ENCODE measurements around the gene GRID2IP. TPM values are rescaled to one million over a fixed set of nuclear protein-coding genes. Genes with fewer than 3 reads are reported as not detected.

Gene GRID2IP
- total RNA-seq, 5 donors from 2014 or later (not counting 1 experiment from before 2014, with no cell fraction given): 0.30 to 1.5 (median 0.90) TPM

DNA sequence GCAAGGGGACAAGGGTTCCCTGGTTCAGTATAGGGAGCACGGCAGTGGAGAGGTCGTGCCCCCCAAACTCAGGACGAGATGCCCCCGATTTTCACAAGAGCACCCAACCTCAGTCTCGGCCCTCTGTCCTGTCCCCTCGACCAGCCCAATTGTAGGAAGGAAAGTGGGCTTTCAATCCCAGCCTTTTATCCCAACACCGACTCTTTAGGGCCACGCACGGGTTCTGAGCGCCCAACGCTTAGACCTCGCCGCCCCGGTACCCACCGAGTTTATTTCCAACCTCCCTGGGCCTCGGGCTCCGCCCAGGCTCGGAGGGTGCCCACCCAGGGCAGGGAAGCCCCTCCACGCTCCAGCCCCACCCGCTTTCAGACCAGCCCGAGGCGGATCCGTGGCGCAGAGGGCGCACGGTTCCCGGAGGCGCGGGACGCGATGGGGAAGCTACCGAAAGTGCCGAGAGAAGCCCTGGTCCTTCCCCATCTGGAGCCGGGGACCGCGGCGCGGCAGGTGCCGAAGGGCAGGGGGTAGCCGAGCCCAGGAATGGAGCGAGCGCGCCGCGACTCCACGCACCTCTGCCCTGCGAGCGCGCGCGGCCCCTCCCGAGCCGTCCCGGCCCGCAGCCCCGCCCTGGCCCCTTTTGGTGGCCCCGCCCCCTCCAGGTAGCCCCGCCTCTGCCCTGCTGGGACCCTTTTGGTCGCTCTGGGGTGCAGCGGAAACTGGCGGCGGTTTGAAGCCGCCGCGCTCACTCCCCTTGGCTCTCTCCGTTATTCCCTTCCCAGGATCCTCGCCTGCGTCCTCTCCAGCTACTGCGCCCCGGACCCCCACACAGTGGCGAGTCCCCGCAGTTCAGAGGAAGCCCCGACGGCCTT, 20.4 kb downstream of the GRID2IP start:
- WGBS (ENCODE audit: insufficient coverage): 2% methylated on average over 64 of the region's 74 CpGs
- Mint-ChIP-seq H3K4me3 (peak overlapping the region; percentile 75 to 76 (median 75)), H3K27ac (no peak overlapping the region), H3K9me3 (no peaks in the 10 kb centered on the region), H3K4me1 (peaks cover 14 to 26% (median 20%) of the 10 kb centered on the region in 3 donors), H3K36me3 (no peaks in the 10 kb centered on the region), H3K27me3 (peaks cover 5 to 48% of the 10 kb centered on the region in 2 donors)
- ChIA-PET CTCF (no interaction called here), POLR2A (no interaction called here)
- ATAC-seq (replicated peaks in 1 of 4): peak; percentile 81 to 88 (median 86)
- Histone ChIP-seq H3K4me1 (ENCODE audit: control insufficient read depth in 1 of 2, extremely low read depth in 1 of 2, insufficient read depth in 2 of 2, low read length in 2 of 2) (peaks cover 2 to 25% of the 10 kb centered on the region in 2 experiments), H3K4me3 (ENCODE audit: control insufficient read depth in 1 of 2, extremely low read depth in 1 of 2, low read length in 1 of 2) (peak overlapping the region; percentile 59 to 82), H3K27me3 (replicated peaks in 1 of 2; ENCODE audit: control insufficient read depth in 2 of 2, extremely low read depth in 1 of 2, insufficient read depth in 2 of 2, low read length in 1 of 2) (peaks cover 2 to 78% of the 10 kb centered on the region in 2 experiments), H3K36me3 (ENCODE audit: control insufficient read depth in 2 of 2, extremely low read depth in 1 of 2, insufficient read depth in 1 of 2, low read length in 1 of 2) (no peaks in the 10 kb centered on the region), H3K27ac (ENCODE audit: low read length) (no peak overlapping the region), H3K9me3 (no peaks in the 10 kb centered on the region)
- peak; percentile 24 to 80 (median 55) for DNase-seq

DNA sequence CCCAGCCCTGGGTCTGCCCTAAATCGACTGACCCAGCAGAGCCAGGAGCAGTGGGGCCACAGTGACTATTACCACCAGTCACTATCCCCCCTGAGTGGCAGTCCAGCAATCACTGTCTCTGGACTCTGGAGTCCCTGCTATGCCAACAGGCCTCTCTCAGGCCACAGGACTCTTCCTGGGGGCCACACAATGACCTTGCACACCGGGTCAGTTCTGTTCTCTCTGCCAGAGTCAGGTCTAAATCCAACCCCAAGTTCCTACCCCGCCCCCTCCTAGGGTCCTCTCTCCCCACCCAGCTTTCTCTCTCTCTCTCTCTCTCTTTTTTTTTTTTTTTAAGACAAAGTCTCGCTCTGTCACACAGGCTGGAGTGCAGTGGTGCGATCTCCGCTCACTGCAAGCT, 21.6 kb downstream of the GRID2IP start:
- ATAC-seq (replicated peaks in 1 of 4) (no peak), DNase-seq (no peak)
- Histone ChIP-seq H3K4me1 (ENCODE audit: control insufficient read depth in 1 of 2, extremely low read depth in 1 of 2, insufficient read depth in 2 of 2, low read length in 2 of 2) (peaks cover 2 to 25% of the 10 kb centered on the region in 2 experiments), H3K27me3 (replicated peaks in 1 of 2; ENCODE audit: control insufficient read depth in 2 of 2, extremely low read depth in 1 of 2, insufficient read depth in 2 of 2, low read length in 1 of 2) (peaks cover 2 to 77% of the 10 kb centered on the region in 2 experiments), H3K9me3 (no peaks in the 10 kb centered on the region), H3K36me3 (ENCODE audit: control insufficient read depth in 2 of 2, extremely low read depth in 1 of 2, insufficient read depth in 1 of 2, low read length in 1 of 2) (no peaks in the 10 kb centered on the region), H3K4me3 (ENCODE audit: control insufficient read depth in 1 of 2, extremely low read depth in 1 of 2, low read length in 1 of 2) (no peak overlapping the region), H3K27ac (ENCODE audit: low read length) (no peak overlapping the region)
- H3K4me3 Mint-ChIP-seq: peak overlapping the region; percentile 28 to 76 (median 51)
- no peak overlapping the region for H3K27ac Mint-ChIP-seq
- WGBS (ENCODE audit: insufficient coverage): 86% methylated on average over 2 of the region's 6 CpGs
- CTCF ChIA-PET: interaction anchor here in 1 of 2 donors (0.6 to 0.9 kb wide), 2 partner anchors 32 to 71 kb away, joined by 3 read pairs; no protein-coding TSS in a partner anchor
- no peaks in the 10 kb centered on the region for H3K9me3 Mint-ChIP-seq
- H3K4me1 Mint-ChIP-seq: peaks cover 14 to 26% (median 20%) of the 10 kb centered on the region in 3 donors
- no peaks in the 10 kb centered on the region for H3K36me3 Mint-ChIP-seq
- H3K27me3 Mint-ChIP-seq: peaks cover 5 to 44% of the 10 kb centered on the region in 2 donors
- POLR2A ChIA-PET: interaction anchor here in 1 of 2 donors (0.7 kb wide), 1 partner anchor 1316 kb away, joined by 3 read pairs; no protein-coding TSS in a partner anchor

DNA sequence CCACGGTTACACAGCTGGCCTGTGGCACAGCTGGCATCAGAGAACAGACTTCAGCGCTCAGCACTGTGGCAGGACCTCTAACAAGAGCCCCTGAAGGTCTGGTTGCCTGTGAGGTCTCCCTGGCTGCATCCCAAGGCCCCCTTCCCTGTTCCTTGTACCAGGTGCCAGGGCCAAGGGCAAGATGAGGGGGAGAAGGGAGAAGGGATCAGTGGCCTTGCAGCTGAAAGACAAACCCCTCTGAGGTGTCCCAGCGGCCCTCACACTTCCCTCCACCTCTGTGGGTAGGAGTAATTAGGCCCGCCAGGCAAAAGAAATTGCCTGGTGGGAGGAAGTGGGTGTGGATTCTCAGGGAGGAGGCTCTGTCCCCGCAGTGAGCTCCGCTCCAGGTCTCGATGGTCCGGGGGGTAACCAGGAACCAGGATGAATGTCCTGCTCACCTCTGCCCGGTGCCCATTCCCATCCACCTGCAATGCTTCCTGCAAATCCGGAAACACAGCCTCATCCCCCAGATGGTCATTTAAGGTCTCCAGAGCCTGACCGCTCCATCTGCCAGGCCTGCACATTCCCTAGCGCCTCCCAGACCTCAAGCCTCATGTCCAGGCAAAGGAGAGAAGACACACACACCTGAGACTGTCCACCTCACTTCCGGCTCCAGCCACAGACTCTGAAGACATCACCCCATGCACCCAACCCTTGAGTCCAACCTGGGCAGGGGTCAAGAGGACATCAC, 22.7 kb downstream of the GRID2IP start:
- Histone ChIP-seq H3K36me3 (ENCODE audit: control insufficient read depth in 2 of 2, extremely low read depth in 1 of 2, insufficient read depth in 1 of 2, low read length in 1 of 2) (no peaks in the 10 kb centered on the region), H3K9me3 (no peaks in the 10 kb centered on the region), H3K27ac (ENCODE audit: low read length) (no peak overlapping the region), H3K4me1 (ENCODE audit: control insufficient read depth in 1 of 2, extremely low read depth in 1 of 2, insufficient read depth in 2 of 2, low read length in 2 of 2) (peaks cover 2 to 25% of the 10 kb centered on the region in 2 experiments), H3K27me3 (replicated peaks in 1 of 2; ENCODE audit: control insufficient read depth in 2 of 2, extremely low read depth in 1 of 2, insufficient read depth in 2 of 2, low read length in 1 of 2) (peaks cover 2 to 81% of the 10 kb centered on the region in 2 experiments), H3K4me3 (ENCODE audit: control insufficient read depth in 1 of 2, extremely low read depth in 1 of 2, low read length in 1 of 2) (no peak overlapping the region)
- DNase-seq (no peak), ATAC-seq (replicated peaks in 1 of 4) (no peak)
- Mint-ChIP-seq H3K36me3 (no peaks in the 10 kb centered on the region), H3K27me3 (peaks cover 5 to 50% of the 10 kb centered on the region in 2 donors), H3K27ac (no peak overlapping the region), H3K4me3 (peak overlapping the region in 1 of 3 donors; percentile 82), H3K9me3 (no peaks in the 10 kb centered on the region), H3K4me1 (peaks cover 14 to 20% (median 15%) of the 10 kb centered on the region in 3 donors)
- CTCF ChIA-PET: interaction anchor here in 1 of 2 donors (0.9 kb wide), 1 partner anchor 33 kb away, joined by 3 read pairs; no protein-coding TSS in a partner anchor
- POLR2A ChIA-PET: no interaction called here
- 78% methylated on average over 7 of the region's 13 CpGs for whole genome bisulfite sequencing (ENCODE audit: insufficient coverage)

DNA sequence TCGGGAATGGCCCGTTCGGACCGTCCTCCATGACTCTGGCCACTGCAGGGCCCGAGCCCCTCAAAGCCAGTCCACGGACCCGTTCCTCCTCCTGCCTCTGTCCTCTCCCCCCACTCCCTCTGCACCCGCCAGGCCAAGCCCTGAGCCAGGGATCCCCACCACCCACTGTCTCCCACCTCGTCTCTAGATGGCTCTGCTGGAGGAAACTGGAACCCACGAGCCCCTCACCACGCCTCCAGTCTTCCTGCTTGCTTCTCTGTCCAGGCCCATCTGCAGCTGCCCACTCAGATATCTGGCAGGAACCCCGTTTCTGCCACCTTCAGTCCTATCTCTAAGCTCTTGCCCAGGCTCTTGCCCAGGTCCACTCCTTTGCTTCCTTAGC, 24.3 kb downstream of the GRID2IP start:
- Histone ChIP-seq H3K36me3 (ENCODE audit: control insufficient read depth in 2 of 2, extremely low read depth in 1 of 2, insufficient read depth in 1 of 2, low read length in 1 of 2) (no peaks in the 10 kb centered on the region), H3K27me3 (replicated peaks in 1 of 2; ENCODE audit: control insufficient read depth in 2 of 2, extremely low read depth in 1 of 2, insufficient read depth in 2 of 2, low read length in 1 of 2) (peaks cover 2 to 82% of the 10 kb centered on the region in 2 experiments), H3K27ac (ENCODE audit: low read length) (no peak overlapping the region), H3K4me3 (ENCODE audit: control insufficient read depth in 1 of 2, extremely low read depth in 1 of 2, low read length in 1 of 2) (peak overlapping the region; percentile 29 to 66), H3K9me3 (no peaks in the 10 kb centered on the region), H3K4me1 (ENCODE audit: control insufficient read depth in 1 of 2, extremely low read depth in 1 of 2, insufficient read depth in 2 of 2, low read length in 2 of 2) (peaks cover 2 to 25% of the 10 kb centered on the region in 2 experiments)
- 38% methylated on average over 12 of the region's 12 CpGs for WGBS (ENCODE audit: insufficient coverage)
- H3K9me3 Mint-ChIP-seq: no peaks in the 10 kb centered on the region
- DNase-seq (no peak), ATAC-seq (replicated peaks in 1 of 4) (no peak)
- ChIA-PET POLR2A (interaction anchor here in 1 of 2 donors (0.6 to 0.7 kb wide), 2 partner anchors 35 to 65 kb away, joined by 3 read pairs; no protein-coding TSS in a partner anchor), CTCF (interaction anchor here (0.6 to 1.0 kb wide), 6 partner anchors 11 to 334 kb away, joined by 3 to 4 read pairs (median 3); no protein-coding TSS in a partner anchor)
- H3K27ac Mint-ChIP-seq: no peak overlapping the region
- no peaks in the 10 kb centered on the region for H3K36me3 Mint-ChIP-seq
- peaks cover 14 to 20% (median 15%) of the 10 kb centered on the region in 3 donors for H3K4me1 Mint-ChIP-seq
- H3K4me3 Mint-ChIP-seq: peak overlapping the region; percentile 57 to 82 (median 66)
- H3K27me3 Mint-ChIP-seq: peaks cover 5 to 57% of the 10 kb centered on the region in 2 donors

DNA sequence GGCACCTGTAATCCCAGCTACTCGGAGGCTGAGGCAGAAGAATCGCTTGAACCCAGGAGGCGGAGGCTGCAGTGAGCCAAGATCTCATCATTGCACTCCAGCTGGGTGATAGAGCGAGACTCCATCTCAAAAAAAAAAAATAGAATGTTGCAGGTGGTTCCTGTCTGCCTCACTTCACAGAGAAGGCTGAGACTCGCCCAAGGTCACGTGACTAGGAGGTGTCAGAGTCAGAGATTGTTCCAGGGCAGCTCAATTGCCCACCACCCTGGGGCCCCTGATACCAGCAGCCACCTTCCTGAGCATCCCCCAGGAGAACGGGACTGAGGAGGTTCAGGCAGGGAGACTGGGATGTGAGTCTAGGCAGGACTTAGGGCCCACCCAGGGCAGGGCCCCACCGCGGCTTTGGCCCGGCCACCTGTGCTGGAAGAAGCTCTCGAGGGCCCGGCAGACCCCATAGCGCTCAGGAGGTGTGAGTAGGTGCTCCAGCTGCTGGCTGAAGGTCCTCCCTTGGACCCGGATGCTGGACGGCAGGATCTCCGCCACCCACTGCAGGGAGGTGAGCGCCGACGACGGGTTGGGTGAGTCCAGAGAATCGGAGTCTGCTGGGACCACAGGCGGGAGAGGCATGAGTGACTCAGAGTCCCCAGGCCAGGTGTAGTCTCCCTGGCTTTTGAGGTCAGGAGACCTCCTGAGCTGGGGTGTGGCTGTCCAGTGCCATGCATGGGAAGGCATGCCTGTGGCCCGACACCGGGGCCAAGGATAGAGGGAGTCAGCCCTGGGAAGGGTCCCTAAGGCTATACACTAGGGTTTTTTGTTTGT, 30.9 kb downstream of the GRID2IP start:
- ChIA-PET CTCF (no interaction called here), POLR2A (no interaction called here)
- Mint-ChIP-seq H3K9me3 (no peaks in the 10 kb centered on the region), H3K27ac (no peak overlapping the region), H3K36me3 (no peaks in the 10 kb centered on the region), H3K4me1 (peaks cover 6 to 11% (median 8%) of the 10 kb centered on the region in 3 donors), H3K27me3 (peaks cover 4 to 25% of the 10 kb centered on the region in 2 donors), H3K4me3 (no peak overlapping the region)
- WGBS (ENCODE audit: insufficient coverage): 80% methylated on average over 21 of the region's 24 CpGs
- H3K36me3 ChIP-seq (ENCODE audit: control insufficient read depth in 2 of 2, extremely low read depth in 1 of 2, insufficient read depth in 1 of 2, low read length in 1 of 2): no peaks in the 10 kb centered on the region
- peaks cover 0 to 42% of the 10 kb centered on the region in 2 experiments for H3K27me3 ChIP-seq (replicated peaks in 1 of 2; ENCODE audit: control insufficient read depth in 2 of 2, extremely low read depth in 1 of 2, insufficient read depth in 2 of 2, low read length in 1 of 2)
- DNase-seq (no peak), ATAC-seq (replicated peaks in 1 of 4) (no peak)
- no peaks in the 10 kb centered on the region for H3K9me3 ChIP-seq
- no peak overlapping the region for H3K27ac ChIP-seq (ENCODE audit: low read length)
- H3K4me3 ChIP-seq (ENCODE audit: control insufficient read depth in 1 of 2, extremely low read depth in 1 of 2, low read length in 1 of 2): no peak overlapping the region
- H3K4me1 ChIP-seq (ENCODE audit: control insufficient read depth in 1 of 2, extremely low read depth in 1 of 2, insufficient read depth in 2 of 2, low read length in 2 of 2): peaks cover 0 to 7% of the 10 kb centered on the region in 2 experiments

Data from T-cell (primary cell).